Measurements from ENCODE around the gene RABIF. TPM values are rescaled to one million over a fixed set of nuclear protein-coding genes. Genes with fewer than 3 reads are reported as not detected.

RABIF gene
- total and polyA plus RNA-seq, 10 of the 15 experiments (the other 5 are each of a cell fraction or from before 2014, with no cell fraction given), result 4.7 to 18.2 (median 8.8) TPM

Small RNAs within 50 kb of the gene (small RNA-seq; reads per million reads assigned to genes)
- not detected for gene RF00019

Other genes with a start within 250 kb of the RABIF start
Only the 7 nearest of the 10 such genes appear.
- gene KDM5B, start 80.7 kb downstream of the RABIF start, total RNA-seq (2014; rRNA removed), result 8.4 and 11.2 TPM in 2 replicates
- 8.2 and 10.4 TPM in 2 replicates for gene KDM5B, start 80.7 kb downstream of the RABIF start, total RNA-seq (2014; rRNA removed; fragmentation: Illumina TruSeq; extraction: Trizol)
- gene KDM5B, start 80.7 kb downstream of the RABIF start, total RNA-seq (2021), result 9.5 and 12.7 TPM in 2 replicates
- 26.6 and 29.9 TPM in 2 replicates for gene KDM5B, start 80.7 kb downstream of the RABIF start, polyA plus RNA-seq (2011; rRNA removed)
- 6.6 and 10.1 TPM in 2 replicates for gene KDM5B, start 80.7 kb downstream of the RABIF start, polyA plus RNA-seq (2014; fragmentation: Illumina TruSeq; extraction: Trizol)
- gene KDM5B, start 80.7 kb downstream of the RABIF start, polyA plus RNA-seq (2014; fragmentation: Nextera tagmentation; extraction: Ambion mirVana), result 1 to 10 TPM; 1.7 to 2.1 TPM
- 4.9 and 6.9 TPM in 2 replicates for gene KDM5B, start 80.7 kb downstream of the RABIF start, polyA plus RNA-seq (2014; rRNA removed)
- gene KDM5B, start 80.7 kb downstream of the RABIF start, polyA plus RNA-seq (2016; fragmentation: Nextera tagmentation; extraction: Ambion mirVana), result 10 to 100 TPM in 1 of 2 experiments, 1 to 10 TPM in 1; 8.0 to 11.3 TPM
- not detected in 2 replicates for gene PCAT6, start 78.2 kb downstream of the RABIF start, total RNA-seq (2014; rRNA removed)
- gene PCAT6, start 78.2 kb downstream of the RABIF start, total RNA-seq (2014; rRNA removed; fragmentation: Illumina TruSeq; extraction: Trizol), result not detected in 2 replicates
- 0.62 TPM in 1 of 2 replicates, not detected in the other for gene PCAT6, start 78.2 kb downstream of the RABIF start, total RNA-seq (2021)
- gene PCAT6, start 78.2 kb downstream of the RABIF start, polyA plus RNA-seq (2011; rRNA removed), result 0.40 and 0.72 TPM in 2 replicates
- gene PCAT6, start 78.2 kb downstream of the RABIF start, polyA plus RNA-seq (2014; fragmentation: Illumina TruSeq; extraction: Trizol), result not detected in 2 replicates
- under 1 TPM in 1 of 2 experiments, not detected in 1; 0.16 TPM for gene PCAT6, start 78.2 kb downstream of the RABIF start, polyA plus RNA-seq (2014; fragmentation: Nextera tagmentation; extraction: Ambion mirVana)
- gene PCAT6, start 78.2 kb downstream of the RABIF start, polyA plus RNA-seq (2014; rRNA removed), result 0.44 and 0.83 TPM in 2 replicates
- gene PCAT6, start 78.2 kb downstream of the RABIF start, polyA plus RNA-seq (2016; fragmentation: Nextera tagmentation; extraction: Ambion mirVana), result under 1 TPM; 0.33 to 0.34 TPM
- 27.5 and 33.3 TPM in 2 replicates for gene KLHL12, start 38.1 kb upstream of the RABIF start, total RNA-seq (2014; rRNA removed)
- gene KLHL12, start 38.1 kb upstream of the RABIF start, total RNA-seq (2014; rRNA removed; fragmentation: Illumina TruSeq; extraction: Trizol), result 28.0 and 30.1 TPM in 2 replicates
- gene KLHL12, start 38.1 kb upstream of the RABIF start, total RNA-seq (2021), result 28.4 and 28.5 TPM in 2 replicates
- 53.8 and 75.5 TPM in 2 replicates for gene KLHL12, start 38.1 kb upstream of the RABIF start, polyA plus RNA-seq (2011; rRNA removed)
- gene KLHL12, start 38.1 kb upstream of the RABIF start, polyA plus RNA-seq (2014; fragmentation: Illumina TruSeq; extraction: Trizol), result 32.1 and 38.4 TPM in 2 replicates
- gene KLHL12, start 38.1 kb upstream of the RABIF start, polyA plus RNA-seq (2014; fragmentation: Nextera tagmentation; extraction: Ambion mirVana), result 10 to 100 TPM; 16.0 to 17.8 TPM
- gene KLHL12, start 38.1 kb upstream of the RABIF start, polyA plus RNA-seq (2014; rRNA removed), result 24.6 and 30.5 TPM in 2 replicates
- gene KLHL12, start 38.1 kb upstream of the RABIF start, polyA plus RNA-seq (2016; fragmentation: Nextera tagmentation; extraction: Ambion mirVana), result 10 to 100 TPM; 36.6 to 37.6 TPM
- 73.1 and 81.9 TPM in 2 replicates for gene ADIPOR1, start 69.2 kb upstream of the RABIF start, total RNA-seq (2014; rRNA removed)
- gene ADIPOR1, start 69.2 kb upstream of the RABIF start, total RNA-seq (2014; rRNA removed; fragmentation: Illumina TruSeq; extraction: Trizol), result 58.1 and 59.6 TPM in 2 replicates
- gene ADIPOR1, start 69.2 kb upstream of the RABIF start, total RNA-seq (2021), result 53.2 and 56.1 TPM in 2 replicates
- 103 and 122 TPM in 2 replicates for gene ADIPOR1, start 69.2 kb upstream of the RABIF start, polyA plus RNA-seq (2011; rRNA removed)
- gene ADIPOR1, start 69.2 kb upstream of the RABIF start, polyA plus RNA-seq (2014; fragmentation: Illumina TruSeq; extraction: Trizol), result 81.5 and 101 TPM in 2 replicates
- 10 to 100 TPM; 18.4 to 25.1 TPM for gene ADIPOR1, start 69.2 kb upstream of the RABIF start, polyA plus RNA-seq (2014; fragmentation: Nextera tagmentation; extraction: Ambion mirVana)
- gene ADIPOR1, start 69.2 kb upstream of the RABIF start, polyA plus RNA-seq (2014; rRNA removed), result 57.7 and 62.1 TPM in 2 replicates
- gene ADIPOR1, start 69.2 kb upstream of the RABIF start, polyA plus RNA-seq (2016; fragmentation: Nextera tagmentation; extraction: Ambion mirVana), result 100 to 1,000 TPM; 117 to 120 TPM
- gene CYB5R1, start 78.1 kb upstream of the RABIF start, total RNA-seq (2014; rRNA removed), result 22.3 and 22.4 TPM in 2 replicates
- gene CYB5R1, start 78.1 kb upstream of the RABIF start, total RNA-seq (2014; rRNA removed; fragmentation: Illumina TruSeq; extraction: Trizol), result 12.1 and 12.6 TPM in 2 replicates
- gene CYB5R1, start 78.1 kb upstream of the RABIF start, total RNA-seq (2021), result 16.9 and 17.0 TPM in 2 replicates
- gene CYB5R1, start 78.1 kb upstream of the RABIF start, polyA plus RNA-seq (2011; rRNA removed), result 12.7 TPM in 2 replicates
- gene CYB5R1, start 78.1 kb upstream of the RABIF start, polyA plus RNA-seq (2014; fragmentation: Illumina TruSeq; extraction: Trizol), result 19.5 and 22.7 TPM in 2 replicates
- gene CYB5R1, start 78.1 kb upstream of the RABIF start, polyA plus RNA-seq (2014; fragmentation: Nextera tagmentation; extraction: Ambion mirVana), result 1 to 10 TPM; 3.2 to 9.1 TPM
- 18.2 and 18.8 TPM in 2 replicates for gene CYB5R1, start 78.1 kb upstream of the RABIF start, polyA plus RNA-seq (2014; rRNA removed)
- 10 to 100 TPM; 17.9 to 19.8 TPM for gene CYB5R1, start 78.1 kb upstream of the RABIF start, polyA plus RNA-seq (2016; fragmentation: Nextera tagmentation; extraction: Ambion mirVana)
- gene TMEM183A, start 118.2 kb upstream of the RABIF start, total RNA-seq (2014; rRNA removed), result 68.5 and 72.3 TPM in 2 replicates
- 49.4 and 56.1 TPM in 2 replicates for gene TMEM183A, start 118.2 kb upstream of the RABIF start, total RNA-seq (2014; rRNA removed; fragmentation: Illumina TruSeq; extraction: Trizol)
- gene TMEM183A, start 118.2 kb upstream of the RABIF start, total RNA-seq (2021), result 58.1 and 64.2 TPM in 2 replicates
- 82.5 and 103 TPM in 2 replicates for gene TMEM183A, start 118.2 kb upstream of the RABIF start, polyA plus RNA-seq (2011; rRNA removed)
- gene TMEM183A, start 118.2 kb upstream of the RABIF start, polyA plus RNA-seq (2014; fragmentation: Illumina TruSeq; extraction: Trizol), result 69.4 and 75.4 TPM in 2 replicates
- gene TMEM183A, start 118.2 kb upstream of the RABIF start, polyA plus RNA-seq (2014; fragmentation: Nextera tagmentation; extraction: Ambion mirVana), result 10 to 100 TPM; 12.3 to 25.0 TPM
- gene TMEM183A, start 118.2 kb upstream of the RABIF start, polyA plus RNA-seq (2014; rRNA removed), result 55.5 and 57.8 TPM in 2 replicates
- gene TMEM183A, start 118.2 kb upstream of the RABIF start, polyA plus RNA-seq (2016; fragmentation: Nextera tagmentation; extraction: Ambion mirVana), result 10 to 100 TPM; 76.8 to 85.6 TPM
- gene PPFIA4, start 137.3 kb upstream of the RABIF start, total RNA-seq (2014; rRNA removed), result 0.54 and 0.79 TPM in 2 replicates
- 0.18 and 0.22 TPM in 2 replicates for gene PPFIA4, start 137.3 kb upstream of the RABIF start, total RNA-seq (2014; rRNA removed; fragmentation: Illumina TruSeq; extraction: Trizol)
- gene PPFIA4, start 137.3 kb upstream of the RABIF start, total RNA-seq (2021), result 1.1 and 1.5 TPM in 2 replicates
- gene PPFIA4, start 137.3 kb upstream of the RABIF start, polyA plus RNA-seq (2011; rRNA removed), result 14.8 and 19.7 TPM in 2 replicates
- 0.34 and 1.1 TPM in 2 replicates for gene PPFIA4, start 137.3 kb upstream of the RABIF start, polyA plus RNA-seq (2014; fragmentation: Illumina TruSeq; extraction: Trizol)
- gene PPFIA4, start 137.3 kb upstream of the RABIF start, polyA plus RNA-seq (2014; fragmentation: Nextera tagmentation; extraction: Ambion mirVana), result under 1 TPM; 0.02 to 0.11 TPM
- gene PPFIA4, start 137.3 kb upstream of the RABIF start, polyA plus RNA-seq (2014; rRNA removed), result 0.74 and 0.88 TPM in 2 replicates
- under 1 TPM in 1 of 2 experiments, not detected in 1; 0.04 TPM for gene PPFIA4, start 137.3 kb upstream of the RABIF start, polyA plus RNA-seq (2016; fragmentation: Nextera tagmentation; extraction: Ambion mirVana)

Measured in GM12878 (cell line).